ENCODE measurements around the gene PRKN. TPM values are rescaled to one million over a fixed set of nuclear protein-coding genes. Genes with fewer than 3 reads are reported as not detected.

Gene PRKN
- total RNA-seq, 3 donors from 2014 or later = 5.2 to 10.2 (median 8.1) TPM

DNA sequence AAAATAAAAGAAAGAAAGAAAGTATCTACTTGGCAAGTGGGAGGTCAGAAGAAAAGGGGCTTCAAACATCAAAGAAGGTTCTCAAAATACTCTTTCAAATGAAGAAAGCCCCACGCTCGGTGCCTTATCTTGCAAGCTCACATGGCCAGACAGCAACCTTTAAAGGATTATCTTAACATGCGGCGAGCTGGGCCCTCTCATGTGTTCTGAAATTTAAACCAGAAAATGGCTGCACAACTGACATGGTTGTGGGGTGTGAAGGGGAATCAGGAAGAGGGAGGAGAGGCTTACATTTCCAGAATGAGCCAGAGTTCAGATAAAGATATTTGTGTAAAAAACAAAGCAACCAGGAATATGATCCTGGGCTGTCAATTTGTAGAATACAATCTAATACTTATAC, 363.1 kb downstream of the PRKN start:
- TF ChIP-seq, protein P1, sequence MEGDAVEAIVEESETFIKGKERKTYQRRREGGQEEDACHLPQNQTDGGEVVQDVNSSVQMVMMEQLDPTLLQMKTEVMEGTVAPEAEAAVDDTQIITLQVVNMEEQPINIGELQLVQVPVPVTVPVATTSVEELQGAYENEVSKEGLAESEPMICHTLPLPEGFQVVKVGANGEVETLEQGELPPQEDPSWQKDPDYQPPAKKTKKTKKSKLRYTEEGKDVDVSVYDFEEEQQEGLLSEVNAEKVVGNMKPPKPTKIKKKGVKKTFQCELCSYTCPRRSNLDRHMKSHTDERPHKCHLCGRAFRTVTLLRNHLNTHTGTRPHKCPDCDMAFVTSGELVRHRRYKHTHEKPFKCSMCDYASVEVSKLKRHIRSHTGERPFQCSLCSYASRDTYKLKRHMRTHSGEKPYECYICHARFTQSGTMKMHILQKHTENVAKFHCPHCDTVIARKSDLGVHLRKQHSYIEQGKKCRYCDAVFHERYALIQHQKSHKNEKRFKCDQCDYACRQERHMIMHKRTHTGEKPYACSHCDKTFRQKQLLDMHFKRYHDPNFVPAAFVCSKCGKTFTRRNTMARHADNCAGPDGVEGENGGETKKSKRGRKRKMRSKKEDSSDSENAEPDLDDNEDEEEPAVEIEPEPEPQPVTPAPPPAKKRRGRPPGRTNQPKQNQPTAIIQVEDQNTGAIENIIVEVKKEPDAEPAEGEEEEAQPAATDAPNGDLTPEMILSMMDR (IDR thresholded peaks at IDR 0.05) = no peak
- Histone ChIP-seq H3K4me3 (no peak overlapping the region), H3K36me3 (ENCODE audit: low read depth) (no peaks in the 10 kb centered on the region), H3K4me1 (ENCODE audit: low read depth) (no peaks in the 10 kb centered on the region), H3K9me3 (no peaks in the 10 kb centered on the region)
- DNase-seq (no peak), ATAC-seq (no peak)
- intact Hi-C loops (cut with DNase I, micrococcal nuclease) = no loop called here

DNA sequence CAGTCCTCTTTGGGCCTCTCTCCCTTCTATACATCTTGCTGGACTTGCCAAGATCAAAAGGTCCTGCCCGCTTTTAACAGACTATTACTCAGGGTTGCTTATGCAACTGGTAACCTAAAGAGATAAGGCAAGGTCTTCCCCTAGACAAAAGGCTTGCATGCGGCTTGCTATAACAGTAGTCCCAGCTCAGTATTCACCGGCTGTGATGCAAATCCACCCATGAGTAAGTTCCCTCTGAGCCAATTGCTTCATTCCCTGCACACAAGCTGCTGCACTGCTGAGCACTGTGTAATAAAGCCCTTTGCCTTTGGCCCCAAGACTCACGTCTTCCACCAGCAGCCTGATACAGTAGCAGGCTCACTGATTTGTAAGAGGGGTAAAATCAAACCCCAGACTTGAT, 363.8 kb downstream of the PRKN start:
- intact Hi-C loops (cut with DNase I, micrococcal nuclease) = no loop called here
- Histone ChIP-seq H3K4me1 (ENCODE audit: low read depth) (no peaks in the 10 kb centered on the region), H3K36me3 (ENCODE audit: low read depth) (no peaks in the 10 kb centered on the region), H3K4me3 (no peak overlapping the region), H3K9me3 (no peaks in the 10 kb centered on the region)
- ATAC-seq (no peak), DNase-seq (no peak)
- TF ChIP-seq, protein P1 (IDR thresholded peaks at IDR 0.05) = no peak

DNA sequence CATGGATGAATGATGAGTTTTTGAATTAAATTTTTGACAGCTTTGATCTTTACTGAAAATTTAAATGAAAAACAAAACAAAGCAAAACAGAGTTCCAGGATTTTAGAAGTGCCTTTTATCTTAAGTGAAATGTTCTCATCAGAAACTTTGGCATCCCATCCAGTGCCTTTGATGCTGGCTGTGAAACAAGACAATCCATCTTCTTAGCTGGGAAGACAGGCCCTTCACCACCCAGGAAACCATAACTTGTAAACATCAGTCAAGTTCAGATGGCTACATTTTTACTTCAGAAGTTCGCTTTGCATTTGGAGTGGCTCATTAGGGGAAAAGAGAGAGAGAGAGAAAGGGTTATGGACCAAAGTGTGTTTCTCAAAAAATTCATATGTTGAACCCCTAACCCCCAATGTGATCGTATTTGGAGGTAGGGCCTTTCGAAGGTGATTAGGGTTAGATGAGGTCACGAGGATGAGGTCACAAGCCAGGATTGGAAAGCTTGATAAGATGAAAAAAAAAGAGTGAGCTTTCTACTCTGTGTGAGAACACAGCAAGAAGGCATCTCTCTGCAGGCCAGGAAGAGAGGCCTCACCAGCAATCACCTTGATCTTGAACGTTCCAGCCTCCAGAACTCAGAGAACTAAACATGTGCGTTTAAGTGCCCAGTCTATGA, 366.5 kb downstream of the PRKN start:
- H3K9me3 ChIP-seq = no peaks in the 10 kb centered on the region
- intact Hi-C loops (cut with DNase I, micrococcal nuclease) = no loop called here
- TF ChIP-seq, protein P1 (IDR thresholded peaks at IDR 0.05) = no peak
- DNase-seq (no peak), ATAC-seq (no peak)
- no peaks in the 10 kb centered on the region for H3K36me3 ChIP-seq (ENCODE audit: low read depth)
- H3K4me3 ChIP-seq = no peak overlapping the region
- H3K4me1 ChIP-seq (ENCODE audit: low read depth) = no peaks in the 10 kb centered on the region

DNA sequence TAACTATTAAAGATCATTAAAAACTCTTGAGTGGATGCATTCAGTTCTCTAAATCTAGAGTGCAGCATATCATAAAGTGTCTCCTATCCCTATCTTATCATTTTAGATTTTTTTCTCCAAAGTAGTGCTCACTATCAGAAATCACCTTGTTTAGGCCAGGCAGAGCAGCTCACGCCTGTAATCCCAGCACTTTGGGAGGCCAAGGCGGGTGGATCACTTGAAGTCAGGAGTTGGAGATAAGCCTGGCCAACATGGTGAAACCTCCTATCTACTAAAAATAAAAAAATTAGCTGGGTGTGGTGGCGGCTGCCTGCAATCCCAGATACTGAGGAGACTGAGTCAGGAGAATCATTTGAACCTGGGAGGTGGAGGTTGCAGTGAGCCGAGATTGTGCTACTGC, 368.9 kb downstream of the PRKN start:
- H3K4me1 ChIP-seq (ENCODE audit: low read depth) = no peaks in the 10 kb centered on the region
- no peak for DNase-seq
- H3K36me3 ChIP-seq (ENCODE audit: low read depth) = no peaks in the 10 kb centered on the region
- no peaks in the 10 kb centered on the region for H3K9me3 ChIP-seq
- ATAC-seq = no peak
- intact Hi-C loops (cut with DNase I, micrococcal nuclease) = no loop called here
- no peak overlapping the region for H3K4me3 ChIP-seq
- TF ChIP-seq, protein P1 (IDR thresholded peaks at IDR 0.05) = no peak

DNA sequence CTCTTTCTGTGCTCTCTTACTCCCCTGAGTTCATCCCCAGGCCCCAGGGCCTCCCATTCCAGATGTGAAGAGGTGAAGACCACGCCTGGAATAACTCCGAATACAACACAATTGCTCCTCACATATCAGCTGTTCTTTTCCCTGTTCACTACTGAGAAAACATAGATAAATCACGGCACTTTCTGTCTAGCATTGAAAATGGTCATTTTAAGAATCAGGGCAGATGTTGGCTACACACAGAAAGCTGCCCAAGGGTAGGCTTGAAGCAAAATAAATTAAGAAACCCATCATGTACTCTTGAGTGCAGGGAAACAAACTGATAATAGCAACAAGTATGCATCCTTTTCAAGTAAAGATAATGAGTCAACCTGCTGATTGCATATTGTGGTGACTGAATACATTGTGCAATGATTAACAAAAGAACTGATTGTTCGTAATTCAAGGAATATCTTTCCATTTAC, 382.5 kb downstream of the PRKN start:
- no peaks in the 10 kb centered on the region for H3K9me3 ChIP-seq
- intact Hi-C loops (cut with DNase I, micrococcal nuclease) = no loop called here
- TF ChIP-seq, protein P1 (IDR thresholded peaks at IDR 0.05) = no peak
- no peaks in the 10 kb centered on the region for H3K36me3 ChIP-seq (ENCODE audit: low read depth)
- no peak overlapping the region for H3K4me3 ChIP-seq
- H3K4me1 ChIP-seq (ENCODE audit: low read depth) = no peaks in the 10 kb centered on the region
- ATAC-seq (no peak), DNase-seq (no peak)

DNA sequence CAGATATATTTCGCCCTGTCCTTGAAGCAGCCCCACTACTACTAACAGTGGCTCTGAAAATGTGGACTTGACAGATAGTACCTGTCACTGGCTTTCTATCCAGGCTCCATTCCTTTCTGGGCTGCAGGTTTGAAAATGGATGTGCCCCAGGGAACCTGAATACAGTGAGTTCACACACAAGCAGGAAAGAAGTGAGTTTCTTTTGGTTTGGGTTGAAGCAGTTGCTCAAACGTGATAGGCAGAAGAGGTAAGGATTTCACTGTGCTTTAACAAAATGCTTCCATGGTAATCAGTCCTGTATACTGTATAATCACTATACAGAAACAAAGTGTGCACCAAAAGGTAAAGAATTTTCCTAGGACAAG, 382.9 kb downstream of the PRKN start:
- H3K9me3 ChIP-seq = no peaks in the 10 kb centered on the region
- no peak overlapping the region for H3K4me3 ChIP-seq
- H3K4me1 ChIP-seq (ENCODE audit: low read depth) = no peaks in the 10 kb centered on the region
- H3K36me3 ChIP-seq (ENCODE audit: low read depth) = no peaks in the 10 kb centered on the region
- intact Hi-C loops (cut with DNase I, micrococcal nuclease) = no loop called here
- no peak for DNase-seq
- ATAC-seq = no peak
- TF ChIP-seq, protein P1 (IDR thresholded peaks at IDR 0.05) = no peak
